MCF 10A (cell line): ENCODE measurements around the gene MRPL16. TPM values are rescaled to one million over a fixed set of nuclear protein-coding genes. Genes with fewer than 3 reads are reported as not detected.

Experiments used
- BruUV-seq: library from RNA; stranded (reverse); fragments of 400-500 nt; replicated peaks from 2 replicates; lab custom pipeline; 2021; lab: Mats Ljungman, UMichigan
- CTCF ChIA-PET: fragments of 300-600 bp; sonication (Branson Sonifier 250); formaldehyde crosslinking; extraction: SDS; loops from one replicate; lab custom pipeline; 2021; ENCODE audit warnings: antibody characterized with exemption, inconsistent platforms; lab: Yijun Ruan, JAX
- POLR2A ChIA-PET: fragments of 300-600, 350-650 bp; sonication (Branson Sonifier 250); formaldehyde crosslinking; extraction: SDS; loops from one replicate; lab custom pipeline; 2020; ENCODE audit warnings: antibody characterized with exemption, inconsistent platforms; lab: Yijun Ruan, JAX
- DNase-seq: peaks from one replicate; pipeline ENCODE4 v3.0.0-alpha.2; 2018; ENCODE audit not compliant: unreplicated experiment
- H3K27ac Mint-ChIP-seq: one replicate; pipeline ENCODE4 v1.8.0; 2022; ENCODE audit warnings: mild to moderate bottlenecking, low read depth, mixed read lengths; ENCODE audit not compliant: unreplicated experiment
- H3K27me3 Mint-ChIP-seq: one replicate; pipeline ENCODE4 v1.8.0; 2022; ENCODE audit warnings: mixed read lengths; ENCODE audit not compliant: insufficient read depth, unreplicated experiment
- H3K36me3 Mint-ChIP-seq: one replicate; pipeline ENCODE4 v1.8.0; 2022; ENCODE audit warnings: mild to moderate bottlenecking, moderate library complexity, mixed read lengths; ENCODE audit not compliant: insufficient read depth, unreplicated experiment
- H3K4me1 Mint-ChIP-seq: one replicate; pipeline ENCODE4 v1.8.0; 2022; ENCODE audit warnings: mixed read lengths; ENCODE audit not compliant: insufficient read depth, unreplicated experiment
- H3K4me3 Mint-ChIP-seq: one replicate; pipeline ENCODE4 v1.8.0; 2022; ENCODE audit warnings: mild to moderate bottlenecking, moderate library complexity, mixed read lengths; ENCODE audit not compliant: unreplicated experiment
- H3K9me3 Mint-ChIP-seq: one replicate; pipeline ENCODE4 v1.8.0; 2022; ENCODE audit warnings: mixed read lengths; ENCODE audit not compliant: unreplicated experiment
- CTCF ChIP-seq: fragments of 200-600 bp; IDR thresholded peaks from one replicate; pipeline ENCODE4 v1.8.0; 2022; ENCODE audit warnings: antibody characterized with exemption, mild to moderate bottlenecking; ENCODE audit not compliant: unreplicated experiment
- intact Hi-C: fragments of 100-400 bp; cut with micrococcal nuclease; formaldehyde crosslinking; loops from 2 replicates; pipeline ENCODE4 v1.14.1; 2022
- total RNA-seq: library from RNA; stranded (reverse); gene quantifications from 2 replicates; pipeline ENCODE4 v1.2.3, GENCODE V29; 2022

The MRPL16 gene
- total RNA-seq, 1 experiment from 2014 or later, result 39.8 TPM

DNA sequence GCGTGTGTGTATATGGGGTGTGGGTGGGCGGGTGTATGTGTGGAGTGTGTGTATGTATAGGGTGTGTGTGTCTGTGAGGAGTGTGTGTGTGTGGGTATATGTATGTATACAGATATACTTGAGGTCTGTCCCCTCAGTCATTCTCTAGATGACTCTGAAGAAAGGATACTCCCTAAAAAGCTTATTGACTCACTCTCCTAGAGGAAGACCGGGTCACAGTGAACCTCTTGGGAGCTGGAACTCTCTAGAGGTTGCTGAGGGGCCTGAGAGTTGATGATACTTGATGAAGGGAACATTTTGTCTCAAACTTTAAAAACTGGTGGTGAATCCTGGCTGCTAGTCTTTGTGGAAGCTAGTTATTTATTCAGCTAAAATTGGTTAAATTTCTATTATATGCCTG lies 40.3 kb downstream of the MRPL16 start:
- Mint-ChIP-seq H3K4me3 (no peak overlapping the region), H3K27ac (no peak overlapping the region), H3K36me3 (peaks cover 30% of the 10 kb centered on the region), H3K27me3 (no peaks in the 10 kb centered on the region), H3K9me3 (no peaks in the 10 kb centered on the region), H3K4me1 (peaks cover 2% of the 10 kb centered on the region)
- no TSS peak for BruUV-seq
- ChIA-PET CTCF (interaction anchor here (0.6 to 1.8 kb wide), 2 partner anchors 16 to 864 kb away, joined by 6 read pairs; partner anchors contain the start of gene STX3), POLR2A (no interaction called here)
- intact Hi-C loops, result no loop called here
- no peak for TF ChIP-seq CTCF
- DNase-seq, result no peak

DNA sequence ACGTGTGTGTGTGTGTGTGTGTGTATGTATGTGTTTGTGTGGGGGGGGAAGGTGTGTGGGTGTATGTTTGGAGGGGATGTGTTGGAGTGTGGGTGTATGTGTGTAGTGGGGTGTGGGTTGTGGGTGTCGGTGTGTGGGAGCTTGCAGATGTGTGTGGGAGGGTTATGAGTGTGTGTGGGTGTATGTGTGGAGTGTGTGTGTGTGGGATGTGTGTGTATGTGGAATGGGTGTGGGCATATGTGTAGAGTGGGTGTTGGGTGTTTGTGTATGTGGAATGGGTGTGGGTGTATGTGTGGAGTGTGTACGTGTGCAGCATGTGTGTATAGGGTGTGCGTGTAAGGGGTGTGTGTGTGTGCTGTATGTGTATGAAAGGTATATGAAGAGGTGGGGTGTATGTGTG lies 40.8 kb downstream of the MRPL16 start:
- H3K27ac Mint-ChIP-seq, result no peak overlapping the region
- TF ChIP-seq CTCF, result no peak
- BruUV-seq, result no TSS peak
- POLR2A ChIA-PET, result no interaction called here
- no peaks in the 10 kb centered on the region for H3K27me3 Mint-ChIP-seq
- CTCF ChIA-PET, result interaction anchor here (0.6 to 1.8 kb wide), 3 partner anchors 16 to 865 kb away, joined by 3 to 6 read pairs (median 6); partner anchors contain the start of gene STX3
- no peak for DNase-seq
- no peaks in the 10 kb centered on the region for H3K9me3 Mint-ChIP-seq
- H3K4me1 Mint-ChIP-seq, result peaks cover 7% of the 10 kb centered on the region
- H3K4me3 Mint-ChIP-seq, result no peak overlapping the region
- intact Hi-C loops, result no loop called here
- H3K36me3 Mint-ChIP-seq, result peaks cover 25% of the 10 kb centered on the region

DNA sequence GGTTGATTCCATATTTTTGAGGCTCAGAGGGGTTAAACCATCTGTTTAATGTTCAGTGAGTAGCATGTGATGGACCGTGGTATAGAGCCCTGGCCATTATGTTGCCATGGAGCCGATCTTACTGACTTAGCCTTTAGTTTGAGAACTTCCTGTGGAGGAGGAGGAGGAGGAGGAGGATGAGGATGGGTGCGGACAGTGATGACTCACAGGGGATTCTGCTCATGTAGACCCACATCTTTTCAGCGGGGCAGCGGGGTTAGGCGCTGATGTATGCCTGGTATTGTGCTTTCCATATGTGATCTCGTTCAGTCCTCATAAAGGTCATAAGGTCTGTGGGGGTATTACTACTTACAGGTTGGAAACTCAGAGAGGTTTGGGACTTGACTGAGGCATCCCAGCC lies 41.5 kb downstream of the MRPL16 start:
- H3K27me3 Mint-ChIP-seq, result no peaks in the 10 kb centered on the region
- ChIA-PET POLR2A (no interaction called here), CTCF (interaction anchor here (0.6 to 1.8 kb wide), 2 partner anchors 15 to 16 kb away, joined by 3 to 6 read pairs; partner anchors contain the start of gene STX3)
- no peak for TF ChIP-seq CTCF
- BruUV-seq, result no TSS peak
- intact Hi-C loops, result no loop called here
- H3K4me1 Mint-ChIP-seq, result peaks cover 7% of the 10 kb centered on the region
- no peak for DNase-seq
- no peak overlapping the region for H3K4me3 Mint-ChIP-seq
- H3K36me3 Mint-ChIP-seq, result peaks cover 18% of the 10 kb centered on the region
- no peaks in the 10 kb centered on the region for H3K9me3 Mint-ChIP-seq
- no peak overlapping the region for H3K27ac Mint-ChIP-seq

DNA sequence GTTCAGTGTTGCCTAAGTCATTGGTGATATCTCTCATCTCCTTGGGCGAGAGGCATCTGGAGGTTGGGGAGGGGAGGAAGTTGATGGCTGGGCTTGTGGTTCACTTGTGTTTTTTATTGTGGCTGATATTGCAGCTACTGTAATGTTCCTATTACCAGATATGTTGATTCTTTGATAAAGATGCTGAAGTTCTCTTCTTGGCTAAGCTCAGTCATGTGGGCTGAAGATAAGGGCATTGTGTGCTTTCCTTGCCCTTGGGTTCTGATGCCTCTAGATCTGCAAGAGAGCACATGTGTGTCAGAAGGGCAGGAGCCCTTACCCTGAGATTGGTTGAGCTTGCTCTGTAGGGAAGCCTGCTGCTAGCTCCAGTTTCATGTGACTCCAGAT lies 43.4 kb downstream of the MRPL16 start:
- CTCF ChIA-PET, result interaction anchor here (1.0 to 2.9 kb wide), 3 partner anchors 9 to 35 kb away, joined by 3 to 13 read pairs (median 4); partner anchors contain the start of gene STX3

More for the DNA sequence above, 43.4 kb downstream of the MRPL16 start:
- Mint-ChIP-seq H3K27ac (no peak overlapping the region), H3K27me3 (no peaks in the 10 kb centered on the region), H3K4me1 (peaks cover 7% of the 10 kb centered on the region), H3K4me3 (no peak overlapping the region), H3K9me3 (no peaks in the 10 kb centered on the region), H3K36me3 (peaks cover 4% of the 10 kb centered on the region)
- POLR2A ChIA-PET, result no interaction called here
- no TSS peak for BruUV-seq
- intact Hi-C loops, result no loop called here
- TF ChIP-seq CTCF, result no peak
- DNase-seq, result no peak
